GM12878 (cell line): ENCODE data around the gene COL17A1. TPM values are rescaled to one million over a fixed set of nuclear protein-coding genes. Genes with fewer than 3 reads are reported as not detected.

Source experiments
- ATAC-seq: fragments of 200-7000 bp; cut with Tn5 transposase; 3 replicates; pipeline ENCODE4 v1.9.1; 2020; ENCODE audit warnings: mild to moderate bottlenecking, moderate library complexity
- BruUV-seq: library from RNA; stranded (reverse); fragments of 400-500 nt; replicated peaks from 2 replicates; lab custom pipeline; 2021; lab: Mats Ljungman, UMichigan
- CTCF ChIA-PET: fragments of 300-600 bp; sonication (Branson Sonifier 250); formaldehyde crosslinking; extraction: SDS; loops from one replicate; lab custom pipeline; 2021; ENCODE audit warnings: inconsistent platforms; lab: Yijun Ruan, JAX
- POLR2A ChIA-PET: fragments of 350-600 bp; formaldehyde crosslinking; extraction: SDS; loops from one replicate; lab custom pipeline; 2021; ENCODE audit warnings: inconsistent platforms; lab: Charles Lee
- RAD21 ChIA-PET: fragments of 300-600 bp; sonication (Branson Sonifier 250); formaldehyde crosslinking; loops from one replicate; lab custom pipeline; 2023; ENCODE audit warnings: antibody characterized with exemption; ENCODE audit not compliant: unreplicated experiment; lab: Charles Lee
- SMC1A ChIA-PET: fragments of 300-600 bp; sonication (Branson Sonifier 250); formaldehyde crosslinking; loops from one replicate; lab custom pipeline; 2023; ENCODE audit not compliant: unreplicated experiment, uncharacterized antibody; lab: Charles Lee
- DNase-seq: peaks from one replicate; pipeline ENCODE4 v3.0.0-alpha.2; 2011; ENCODE audit warnings: low read depth, low spot score
- FAIRE-seq: peaks from 3 replicates; lab custom pipeline; 2011; peaks lifted over from hg19 to GRCh38; lab: Jason Lieb, UNC
- H2AFZ ChIP-seq: 2 replicates; pipeline ENCODE4 v1.6.0; 2011; ENCODE audit warnings: low read depth, low read length, control low read depth; ENCODE audit not compliant: control insufficient read depth
- H3K27ac ChIP-seq: 2 replicates; pipeline ENCODE4 v1.5.1; 2011; ENCODE audit warnings: control low read depth; ENCODE audit not compliant: control insufficient read depth, insufficient read depth
- H3K27me3 ChIP-seq, 2 experiments: replicated peaks in 1 of 2; 2 replicates each; pipeline versions ENCODE4 v1.6.0 to v1.6.1; 2011; ENCODE audit warnings: low read length in 1 of 2; ENCODE audit not compliant: control insufficient read depth in 2 of 2, insufficient read depth in 2 of 2
- H3K36me3 ChIP-seq, 2 experiments: 2 replicates each; pipeline ENCODE4 v1.5.1; 2011; ENCODE audit warnings: low read length in 1 of 2; ENCODE audit not compliant: control insufficient read depth in 2 of 2, insufficient read depth in 2 of 2
- H3K4me1 ChIP-seq: 2 replicates; pipeline ENCODE4 v1.6.1; 2011; ENCODE audit warnings: mild to moderate bottlenecking, low read length, moderate library complexity, mixed read lengths; ENCODE audit not compliant: control insufficient read depth, insufficient read depth
- H3K4me2 ChIP-seq: 2 replicates; pipeline ENCODE4 v1.6.0; 2011; ENCODE audit warnings: control low read depth; ENCODE audit not compliant: control insufficient read depth, insufficient read depth
- H3K4me3 ChIP-seq: fragments of 200-600 bp; sonication (generic); 2 replicates; pipeline ENCODE4 v1.5.1; 2016
- H3K79me2 ChIP-seq: 2 replicates; pipeline ENCODE4 v1.6.0; 2011; ENCODE audit warnings: low read length; ENCODE audit not compliant: control insufficient read depth, insufficient read depth
- H3K9ac ChIP-seq: 2 replicates; pipeline ENCODE4 v1.8.0; 2011; ENCODE audit warnings: low read length, control low read depth, mixed read lengths; ENCODE audit not compliant: control insufficient read depth, insufficient read depth
- H3K9me3 ChIP-seq: replicated peaks from 3 replicates; pipeline ENCODE4 v1.5.1; 2011; ENCODE audit warnings: mild to moderate bottlenecking, low read length; ENCODE audit not compliant: control insufficient read depth, insufficient read depth
- H4K20me1 ChIP-seq: 2 replicates; pipeline ENCODE4 v1.6.0; 2011; ENCODE audit not compliant: control insufficient read depth, insufficient read depth
- ASH2L ChIP-seq: fragments of 300-600, 200-600 bp; sonication (generic); IDR thresholded peaks from 2 replicates; pipeline ENCODE4 v1.6.1; 2017; ENCODE audit warnings: low read depth, mild to moderate bottlenecking, borderline replicate concordance
- BACH1 ChIP-seq: fragments of 450-650 bp; IDR thresholded peaks from 2 replicates; pipeline ENCODE4 v1.6.1; 2017; ENCODE audit warnings: mild to moderate bottlenecking, borderline replicate concordance
- BHLHE40 ChIP-seq, 2 experiments: fragments of 450-650 bp in 1 of 2; IDR thresholded peaks; 2 replicates each; pipeline ENCODE4 v1.6.1; 2011 to 2017; ENCODE audit warnings: low read depth in 2 of 2, borderline replicate concordance in 1 of 2, improper control_type of control experiment in 1 of 2, low read length in 1 of 2, mild to moderate bottlenecking in 1 of 2
- EGR1 ChIP-seq, 2 experiments: IDR thresholded peaks; 1 replicate in 1 of 2; 2 replicates in 1 of 2; pipeline ENCODE4 v1.6.1; 2011 to 2012; ENCODE audit warnings: low read depth in 2 of 2, low read length in 2 of 2, borderline replicate concordance in 1 of 2, mild to moderate bottlenecking in 1 of 2, moderate library complexity in 1 of 2
- KLF5 ChIP-seq: fragments of 450-650 bp; IDR thresholded peaks from 2 replicates; pipeline ENCODE4 v1.6.1; 2014; ENCODE audit warnings: mild to moderate bottlenecking; ENCODE audit not compliant: partially characterized antibody
- PML ChIP-seq: IDR thresholded peaks from 2 replicates; pipeline ENCODE4 v1.6.1; 2012; ENCODE audit warnings: low read length, inconsistent platforms
- SMC3 ChIP-seq: IDR thresholded peaks from 2 replicates; pipeline ENCODE4 v1.6.1; 2011; ENCODE audit warnings: low read length, improper control_type of control experiment, borderline replicate concordance
- SPI1 ChIP-seq: IDR thresholded peaks from 2 replicates; pipeline ENCODE4 v1.6.1; 2011; ENCODE audit warnings: low read depth, mild to moderate bottlenecking, low read length, moderate library complexity, borderline replicate concordance; ENCODE audit not compliant: insufficient read depth
- TCF12 ChIP-seq: IDR thresholded peaks from 2 replicates; pipeline ENCODE4 v1.6.1; 2011; ENCODE audit warnings: low read depth, mild to moderate bottlenecking, low read length
- ZBED1 ChIP-seq: IDR thresholded peaks from 2 replicates; pipeline ENCODE4 v1.6.1; 2016; ENCODE audit warnings: borderline replicate concordance
- ZNF217 ChIP-seq: fragments of 450-650 bp; IDR thresholded peaks from 2 replicates; pipeline ENCODE4 v1.6.1; 2017; ENCODE audit warnings: antibody characterized with exemption, mild to moderate bottlenecking
- ZNF622 ChIP-seq: fragments of 450-650 bp; IDR thresholded peaks from 2 replicates; pipeline ENCODE4 v1.6.1; 2017; ENCODE audit warnings: mild to moderate bottlenecking, inconsistent platforms
- WGBS: methylation state at CpG from one replicate; pipeline ENCODE4 v1.1.6; 2016; ENCODE audit warnings: low lambda C conversion rate; ENCODE audit not compliant: insufficient replicate concordance, insufficient coverage; ENCODE audit errors: missing lambda C conversion rate; 5-methylcytosine and 5-hydroxymethylcytosine counted together
- in situ Hi-C: fragments of 300-500 bp; cut with MboI; formaldehyde crosslinking; loops from 9 replicates; pipeline ENCODE4 v1.14.3; 2018; ENCODE audit warnings: mixed read lengths
- intact Hi-C: fragments of 100-400 bp; cut with micrococcal nuclease; formaldehyde crosslinking; loops from one replicate; pipeline ENCODE4 v1.14.2; 2022; ENCODE audit not compliant: unreplicated experiment
- polyA plus RNA-seq, 11 experiments: library from polyadenylated mRNA; depleted of rRNA in 4 of 11; unstranded in 6 of 11; stranded (reverse) in 5 of 11; fragments of >200 nt; fragmentation: Nextera tagmentation in 4 of 11; fragmentation: Illumina TruSeq in 1 of 11; extraction: Ambion mirVana in 4 of 11; extraction: Trizol in 1 of 11; gene quantifications; 1 replicate in 1 of 11; 2 replicates in 10 of 11; pipeline versions ENCODE4 v1.2.1 to v1.2.3, GENCODE V29; 2011 to 2016; ENCODE audit warnings: inconsistent platforms in 2 of 11, missing spikeins in 2 of 11, low read depth in 1 of 11
- total RNA-seq, 4 experiments: library from RNA; depleted of rRNA in 3 of 4; stranded (reverse); fragments of >200 nt in 3 of 4; fragmentation: Illumina TruSeq in 1 of 4; extraction: Trizol in 1 of 4; gene quantifications; 2 replicates each; pipeline versions ENCODE4 v1.2.1 to v1.2.3, GENCODE V29; 2013 to 2021
- TF ChIP-seq, protein P1 (sequence below): fragments of 150-350 bp; IDR thresholded peaks from 2 replicates; pipeline ENCODE4 v1.6.1; 2014; ENCODE audit warnings: mild to moderate bottlenecking, low read depth, low read length
- TF ChIP-seq, protein P2 (sequence below): fragments of 450-650 bp; IDR thresholded peaks from 2 replicates; pipeline ENCODE4 v1.6.1; 2016; ENCODE audit warnings: mild to moderate bottlenecking, moderate library complexity, borderline replicate concordance

Gene COL17A1
- total and polyA plus RNA-seq, 10 of the 15 experiments (the other 5 are each of a cell fraction or from before 2014, with no cell fraction given), result 0.08 to 0.22 TPM; not detected in 8

DNA sequence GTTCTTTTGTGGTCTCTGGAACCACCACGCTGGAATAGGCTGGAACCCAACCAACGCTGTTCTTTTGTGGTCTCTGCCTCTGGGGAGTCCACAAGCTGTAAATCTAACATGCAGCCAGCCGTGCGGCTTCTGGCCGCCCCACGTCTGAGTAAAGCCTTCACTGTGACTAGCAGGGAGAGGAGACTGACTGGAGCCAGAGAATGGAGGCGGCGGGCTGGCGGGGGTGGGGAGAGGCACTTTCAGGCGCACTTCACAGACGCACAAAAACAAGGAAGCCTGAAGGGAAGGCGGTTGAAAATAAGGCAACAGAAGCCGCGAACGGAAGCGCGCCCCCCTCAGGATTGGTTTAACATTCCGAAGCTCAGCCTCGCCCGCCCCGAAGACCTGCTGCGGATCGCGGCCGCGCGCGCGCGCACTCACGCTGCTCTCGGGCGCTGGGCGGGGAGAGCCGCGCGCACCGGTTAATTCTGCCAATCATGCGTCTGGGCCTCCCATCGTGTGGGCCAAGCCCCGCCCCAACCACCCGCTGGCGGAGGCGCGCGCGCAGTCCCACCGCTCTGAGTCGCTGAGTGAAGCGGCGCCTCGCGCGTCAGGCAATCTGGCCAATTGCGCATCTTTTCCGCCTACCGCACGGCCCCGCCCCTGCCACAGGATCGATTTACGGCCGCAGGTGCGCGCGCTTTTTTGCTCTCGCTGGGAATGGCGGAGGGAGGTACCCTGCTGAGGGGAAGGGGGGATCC is 36.0 kb upstream of the COL17A1 start, which contains the start of gene SFR1 (continued):
- peak; percentile 19; the same call in 1 of the 2 replicates for TF ChIP-seq BACH1

DNA sequence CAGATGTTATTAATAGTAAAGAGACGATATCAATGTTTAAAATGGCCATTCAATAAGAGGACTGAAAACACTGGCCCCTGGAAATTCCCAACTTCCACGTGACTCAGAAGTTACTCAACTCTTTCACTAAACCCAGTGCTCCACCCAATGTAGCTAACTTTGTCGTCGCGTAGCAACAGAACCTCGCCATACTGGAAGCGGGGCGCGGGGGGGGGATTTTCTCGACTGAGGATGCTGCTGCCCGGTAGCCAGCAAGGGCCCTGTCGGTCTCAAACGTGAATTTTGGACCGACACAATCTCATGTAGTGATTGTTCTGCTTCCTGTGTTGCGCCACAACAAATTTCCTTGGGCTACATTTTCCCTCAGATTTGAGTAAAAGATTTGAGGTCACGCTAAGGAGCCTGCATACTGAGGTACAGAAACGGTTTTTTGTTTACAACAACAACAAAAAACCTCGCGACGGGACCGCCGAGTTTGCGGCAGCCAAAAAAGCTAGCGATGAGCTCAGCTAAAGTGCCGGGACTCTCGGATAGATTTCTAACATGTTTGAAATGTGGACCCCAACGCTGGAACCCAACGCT is 35.3 kb upstream of the COL17A1 start:
- WGBS, result under 1% methylated on average over 28 of the region's 28 CpGs
- TF ChIP-seq ASH2L (no peak), ZBED1 (no peak; the same call in 1 of the 2 replicates), KLF5 (peak; percentile 41), ZNF217 (no peak), SPI1 (no peak), PML (no peak), SMC3 (no peak), ZNF622 (no peak), BHLHE40 (IDR thresholded peaks at IDR 0.05; ENCODE audit: borderline replicate concordance in 1 of 2, low read depth in 2 of 2, low read length in 1 of 2) (peak; percentile 66 to 68; a peak in 1 of 4 replicates), TCF12 (0 out of 2 replicates have a peak, but pooled peaks have one; percentile 22), EGR1 (IDR thresholded peaks at IDR 0.05; ENCODE audit: borderline replicate concordance in 1 of 2, low read depth in 2 of 2, low read length in 2 of 2) (no peak)
- TF ChIP-seq, protein P1, sequence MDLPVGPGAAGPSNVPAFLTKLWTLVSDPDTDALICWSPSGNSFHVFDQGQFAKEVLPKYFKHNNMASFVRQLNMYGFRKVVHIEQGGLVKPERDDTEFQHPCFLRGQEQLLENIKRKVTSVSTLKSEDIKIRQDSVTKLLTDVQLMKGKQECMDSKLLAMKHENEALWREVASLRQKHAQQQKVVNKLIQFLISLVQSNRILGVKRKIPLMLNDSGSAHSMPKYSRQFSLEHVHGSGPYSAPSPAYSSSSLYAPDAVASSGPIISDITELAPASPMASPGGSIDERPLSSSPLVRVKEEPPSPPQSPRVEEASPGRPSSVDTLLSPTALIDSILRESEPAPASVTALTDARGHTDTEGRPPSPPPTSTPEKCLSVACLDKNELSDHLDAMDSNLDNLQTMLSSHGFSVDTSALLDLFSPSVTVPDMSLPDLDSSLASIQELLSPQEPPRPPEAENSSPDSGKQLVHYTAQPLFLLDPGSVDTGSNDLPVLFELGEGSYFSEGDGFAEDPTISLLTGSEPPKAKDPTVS, result no peak
- TF ChIP-seq, protein P2, sequence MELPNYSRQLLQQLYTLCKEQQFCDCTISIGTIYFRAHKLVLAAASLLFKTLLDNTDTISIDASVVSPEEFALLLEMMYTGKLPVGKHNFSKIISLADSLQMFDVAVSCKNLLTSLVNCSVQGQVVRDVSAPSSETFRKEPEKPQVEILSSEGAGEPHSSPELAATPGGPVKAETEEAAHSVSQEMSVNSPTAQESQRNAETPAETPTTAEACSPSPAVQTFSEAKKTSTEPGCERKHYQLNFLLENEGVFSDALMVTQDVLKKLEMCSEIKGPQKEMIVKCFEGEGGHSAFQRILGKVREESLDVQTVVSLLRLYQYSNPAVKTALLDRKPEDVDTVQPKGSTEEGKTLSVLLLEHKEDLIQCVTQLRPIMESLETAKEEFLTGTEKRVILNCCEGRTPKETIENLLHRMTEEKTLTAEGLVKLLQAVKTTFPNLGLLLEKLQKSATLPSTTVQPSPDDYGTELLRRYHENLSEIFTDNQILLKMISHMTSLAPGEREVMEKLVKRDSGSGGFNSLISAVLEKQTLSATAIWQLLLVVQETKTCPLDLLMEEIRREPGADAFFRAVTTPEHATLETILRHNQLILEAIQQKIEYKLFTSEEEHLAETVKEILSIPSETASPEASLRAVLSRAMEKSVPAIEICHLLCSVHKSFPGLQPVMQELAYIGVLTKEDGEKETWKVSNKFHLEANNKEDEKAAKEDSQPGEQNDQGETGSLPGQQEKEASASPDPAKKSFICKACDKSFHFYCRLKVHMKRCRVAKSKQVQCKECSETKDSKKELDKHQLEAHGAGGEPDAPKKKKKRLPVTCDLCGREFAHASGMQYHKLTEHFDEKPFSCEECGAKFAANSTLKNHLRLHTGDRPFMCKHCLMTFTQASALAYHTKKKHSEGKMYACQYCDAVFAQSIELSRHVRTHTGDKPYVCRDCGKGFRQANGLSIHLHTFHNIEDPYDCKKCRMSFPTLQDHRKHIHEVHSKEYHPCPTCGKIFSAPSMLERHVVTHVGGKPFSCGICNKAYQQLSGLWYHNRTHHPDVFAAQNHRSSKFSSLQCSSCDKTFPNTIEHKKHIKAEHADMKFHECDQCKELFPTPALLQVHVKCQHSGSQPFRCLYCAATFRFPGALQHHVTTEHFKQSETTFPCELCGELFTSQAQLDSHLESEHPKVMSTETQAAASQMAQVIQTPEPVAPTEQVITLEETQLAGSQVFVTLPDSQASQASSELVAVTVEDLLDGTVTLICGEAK, result peak; percentile 54; the same call in 1 of the 2 replicates

More for the DNA sequence above, 35.3 kb upstream of the COL17A1 start:
- ChIA-PET RAD21 (interaction anchor here (0.7 to 6.2 kb wide), 18 partner anchors 9 to 233 kb away, joined by 3 to 46 read pairs (median 5); no protein-coding TSS in a partner anchor), POLR2A (interaction anchor here (0.6 to 4.3 kb wide), 19 partner anchors 10 to 1408 kb away, joined by 3 to 36 read pairs (median 5); partner anchors contain the start of genes GSTO1, ITPRIP and SLK), CTCF (interaction anchor here (0.7 to 9.4 kb wide), 20 partner anchors 8 to 409 kb away, joined by 3 to 151 read pairs (median 6); no protein-coding TSS in a partner anchor), SMC1A (interaction anchor here (0.6 to 6.3 kb wide), 17 partner anchors 8 to 425 kb away, joined by 3 to 58 read pairs (median 4); no protein-coding TSS in a partner anchor)
- no peaks in the 10 kb centered on the region for H4K20me1 ChIP-seq
- peak overlapping the region; percentile 94 for H3K4me2 ChIP-seq
- FAIRE-seq (peak; percentile 95), ATAC-seq (peak; percentile 74), DNase-seq (peak; percentile 71)
- no peaks in the 10 kb centered on the region for H3K9me3 ChIP-seq
- H3K27me3 ChIP-seq, result no peaks in the 10 kb centered on the region; a peak in 1 of 4 replicates
- peaks cover 11% of the 10 kb centered on the region; the same call in 1 of the 2 replicates for H3K4me1 ChIP-seq
- TSS peak; percentile 97 for BruUV-seq
- no peaks in the 10 kb centered on the region for H3K36me3 ChIP-seq
- H3K9ac ChIP-seq, result peak overlapping the region; percentile 99
- intact Hi-C loops, result loop anchor here (1.0 to 10.0 kb wide), 7 partner anchors 139 to 426 kb away; partner anchors contain the start of genes CFAP58, GSTO2, SLK and STN1
- H2AFZ ChIP-seq, result peak overlapping the region; percentile 95
- peaks cover 8% of the 10 kb centered on the region; the same call in 1 of the 2 replicates for H3K79me2 ChIP-seq
- in situ Hi-C loops, result loop anchor here (5.0 kb wide), 1 partner anchor 154 kb away; the partner anchor contains the start of gene SLK
- H3K4me3 ChIP-seq, result peak overlapping the region; percentile 87
- H3K27ac ChIP-seq, result peak overlapping the region; percentile 94
